GM18867 (cell line): Measurements from ENCODE around the gene INTS11.
A peak's percentile ranks its signal among the peaks of the same experiment; 100 is the strongest.

ENCODE experiments used
- ATAC-seq: cut with Tn5 transposase; IDR thresholded peaks from one replicate; pipeline ENCODE4 v1.9.1; 2021; ENCODE audit warnings: mild to moderate bottlenecking, moderate library complexity; ENCODE audit not compliant: unreplicated experiment

The INTS11 gene

GRCh38 chr1:1287288-1288110 is 37.0 kb downstream of the INTS11 start:
- no peak for ATAC-seq

DNA sequence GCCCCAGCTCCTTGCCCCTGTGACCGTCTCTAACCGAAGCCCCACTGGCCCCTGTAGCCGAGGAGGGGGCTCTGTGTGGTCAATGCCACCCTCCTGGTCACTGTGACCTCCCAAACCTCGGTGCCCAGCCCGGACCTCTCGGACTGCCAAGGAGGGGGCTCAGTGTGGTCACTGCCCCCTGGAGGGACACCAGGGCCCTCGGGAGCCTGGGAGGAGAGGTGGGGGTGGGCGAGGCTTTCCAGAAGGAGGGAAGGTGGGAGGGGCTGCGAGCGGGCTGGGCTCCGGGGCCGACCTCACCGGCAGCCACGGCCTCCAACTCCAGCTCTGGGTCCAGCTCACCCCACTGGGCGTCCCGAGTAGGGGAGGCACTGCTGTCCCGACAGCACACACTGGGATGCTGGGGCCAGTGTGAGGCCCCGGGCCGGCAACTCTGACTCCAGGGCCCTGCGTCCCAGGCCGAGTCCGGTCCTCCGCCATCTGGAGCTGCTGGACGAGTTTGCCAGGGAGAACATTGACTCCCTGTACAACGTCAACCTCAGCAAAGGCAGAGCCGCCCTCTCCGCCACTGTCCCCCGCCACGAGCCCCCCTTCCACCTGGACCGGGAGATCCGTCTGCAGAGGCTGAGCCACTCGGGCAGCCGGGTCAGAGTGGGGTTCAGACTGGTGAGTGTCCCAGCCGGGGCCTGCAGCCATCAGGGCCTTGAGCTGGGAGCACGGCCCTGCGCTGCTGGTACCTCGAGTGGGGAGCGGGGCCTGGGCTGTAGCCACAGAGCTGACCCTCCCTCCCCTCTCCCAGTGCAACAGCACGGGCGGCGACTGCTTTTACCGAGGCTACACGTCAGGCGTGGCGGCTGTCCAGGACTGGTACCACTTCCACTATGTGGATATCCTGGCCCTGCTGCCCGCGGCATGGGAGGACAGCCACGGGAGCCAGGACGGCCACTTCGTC is 37.9 kb downstream of the INTS11 start:
- no peak for ATAC-seq

DNA sequence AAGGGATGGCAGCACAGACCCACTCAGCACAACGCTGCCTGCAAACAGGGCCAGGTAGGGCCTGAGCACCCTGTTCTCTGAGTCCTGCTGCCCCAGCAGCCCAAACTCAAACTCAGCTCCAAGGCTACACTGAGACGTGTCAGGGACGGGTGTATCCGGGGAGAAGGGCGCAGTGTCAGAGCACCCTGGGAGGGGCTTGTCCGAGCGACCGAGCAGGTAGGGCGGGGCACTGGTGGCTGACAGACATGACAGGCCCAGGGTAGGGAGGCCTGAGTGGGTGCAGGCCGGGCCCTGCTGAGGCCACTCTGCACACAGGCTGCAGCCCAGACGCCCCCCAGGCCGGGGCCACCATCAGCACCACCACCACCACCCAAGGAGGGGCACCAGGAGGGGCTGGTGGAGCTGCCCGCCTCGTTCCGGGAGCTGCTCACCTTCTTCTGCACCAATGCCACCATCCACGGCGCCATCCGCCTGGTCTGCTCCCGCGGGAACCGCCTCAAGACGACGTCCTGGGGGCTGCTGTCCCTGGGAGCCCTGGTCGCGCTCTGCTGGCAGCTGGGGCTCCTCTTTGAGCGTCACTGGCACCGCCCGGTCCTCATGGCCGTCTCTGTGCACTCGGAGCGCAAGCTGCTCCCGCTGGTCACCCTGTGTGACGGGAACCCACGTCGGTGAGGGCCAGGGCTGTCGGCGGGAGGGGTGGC is 38.7 kb downstream of the INTS11 start:
- no peak for ATAC-seq

DNA sequence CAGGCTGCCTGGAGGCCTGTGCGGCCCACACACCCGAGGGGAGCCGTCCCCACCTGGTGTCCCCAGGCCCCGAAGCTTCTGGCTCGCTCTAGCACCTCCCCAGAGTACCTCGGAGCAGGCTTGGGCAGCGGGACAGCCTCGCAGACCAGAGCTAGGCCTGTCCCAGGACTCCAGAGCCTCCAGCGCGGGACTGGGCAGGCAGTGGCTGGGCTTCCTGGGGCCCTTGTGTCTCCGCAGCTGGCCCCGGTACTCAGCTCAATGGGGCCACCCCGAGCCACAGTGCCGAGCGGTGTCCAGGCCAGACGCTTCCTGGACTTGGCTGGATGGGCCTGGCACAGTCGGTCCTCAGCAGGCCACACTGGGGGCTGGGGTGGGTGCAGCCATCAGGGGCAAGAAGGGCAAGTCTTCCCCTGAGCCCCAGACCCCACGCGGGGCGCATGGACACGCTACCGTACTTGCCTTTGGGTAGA is 39.3 kb downstream of the INTS11 start:
- ATAC-seq, result no peak

DNA sequence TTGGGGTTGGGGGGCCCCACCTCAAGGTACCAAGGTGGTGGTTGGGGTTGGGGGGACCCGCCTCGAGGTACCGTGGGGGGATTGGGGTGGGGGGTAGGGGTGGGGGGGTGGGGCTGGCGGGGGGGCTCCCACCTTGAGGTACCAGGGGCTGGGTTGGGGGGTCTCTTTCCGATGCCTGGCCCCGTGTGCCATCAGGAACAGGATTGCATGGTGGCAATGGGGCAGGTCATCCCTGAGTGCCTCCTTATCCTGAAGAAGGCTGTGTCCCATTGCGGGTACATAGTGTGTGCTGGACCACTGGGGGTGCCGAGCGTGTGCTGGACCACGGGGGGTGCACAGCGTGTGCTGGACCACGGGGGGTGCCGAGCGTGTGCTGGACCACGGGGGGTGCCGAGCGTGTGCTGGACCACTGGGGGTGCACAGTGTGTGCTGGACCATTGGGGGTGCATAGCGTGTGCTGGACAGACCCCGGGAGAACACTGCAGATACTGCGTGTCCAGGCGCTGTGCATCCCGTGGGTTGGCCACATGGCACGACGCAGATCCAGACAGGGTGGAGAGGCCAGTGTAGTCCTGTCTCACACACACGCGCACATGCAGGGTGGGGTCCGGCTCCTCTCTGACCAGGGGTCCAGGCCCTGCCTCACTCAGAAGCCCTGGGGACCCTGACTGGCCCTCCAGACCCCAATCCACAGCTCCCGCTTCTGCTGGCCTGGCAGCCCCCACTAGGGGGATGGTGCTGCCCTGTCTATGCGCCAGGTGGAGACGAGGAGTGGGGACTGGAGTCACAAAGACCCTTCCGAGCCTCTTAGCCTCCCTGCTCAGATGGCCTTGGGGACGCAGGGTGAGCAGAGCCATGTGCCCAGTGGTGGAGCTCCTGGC is 40.0 kb downstream of the INTS11 start:
- ATAC-seq, result no peak

GRCh38 chr1:1283821-1284220 is 40.6 kb downstream of the INTS11 start:
- no peak for ATAC-seq

GRCh38 chr1:1282998-1283397 is 41.5 kb downstream of the INTS11 start:
- no peak for ATAC-seq

- no peak for ATAC-seq
Measured at GRCh38 chr1:1281533-1282321, 42.7 kb downstream of the INTS11 start.

DNA sequence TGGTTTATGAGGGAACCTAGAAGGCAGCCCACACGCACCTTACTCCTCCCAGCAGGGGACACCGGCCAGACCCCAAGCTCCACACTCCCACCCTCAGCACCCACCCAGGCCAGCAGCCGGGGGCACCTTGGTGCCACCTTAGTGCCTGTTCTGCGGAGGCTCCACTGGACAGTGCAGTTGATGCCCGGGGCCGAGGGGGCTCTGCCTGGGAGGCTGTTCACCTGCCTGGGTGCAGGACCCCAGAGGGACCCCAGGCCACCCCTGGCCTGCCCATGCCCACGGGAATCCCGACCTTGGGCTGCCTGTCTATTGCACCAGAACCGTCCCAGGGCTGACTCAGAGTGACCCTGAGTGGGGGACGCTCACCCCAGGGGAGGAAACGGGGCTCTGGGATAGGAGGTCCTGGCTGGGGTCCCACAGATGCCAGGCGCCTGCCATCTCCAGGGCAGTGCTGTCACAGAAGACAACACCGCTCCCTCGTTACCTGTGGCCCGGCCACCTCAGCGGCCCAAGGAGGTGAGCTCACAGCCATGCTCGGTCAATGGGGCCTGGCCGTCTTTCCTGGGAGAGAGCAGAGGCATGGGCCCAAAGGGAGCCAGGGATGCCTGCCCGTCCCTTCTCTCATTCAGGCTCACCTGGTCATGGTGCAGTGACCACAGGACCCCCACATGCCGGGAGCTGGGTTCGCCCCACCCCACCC is 43.5 kb downstream of the INTS11 start:
- no peak for ATAC-seq

- ATAC-seq, result no peak
Measured at GRCh38 chr1:1279028-1279427, 45.4 kb downstream of the INTS11 start.

DNA sequence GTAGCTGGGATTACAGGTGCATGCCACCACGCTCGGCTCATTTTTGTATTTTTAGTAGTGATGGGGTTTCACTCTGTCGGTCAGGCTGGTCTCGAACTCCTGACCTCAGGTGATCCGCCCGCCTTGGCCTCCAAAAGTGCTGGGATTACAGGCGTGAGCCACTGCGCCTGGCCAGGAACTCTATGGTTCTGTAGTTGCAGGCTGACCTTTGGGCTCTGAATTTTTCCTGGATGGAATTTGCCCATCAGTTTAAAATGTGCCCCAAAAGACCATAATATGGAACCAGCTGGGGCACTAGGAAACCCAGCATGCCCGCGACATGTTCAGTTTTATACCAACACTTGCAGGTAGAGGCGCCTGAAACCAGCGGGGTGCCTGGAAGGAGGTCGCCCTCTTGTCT is 45.8 kb downstream of the INTS11 start:
- no peak for ATAC-seq

GRCh38 chr1:1275836-1276235 is 48.6 kb downstream of the INTS11 start:
- no peak for ATAC-seq

DNA sequence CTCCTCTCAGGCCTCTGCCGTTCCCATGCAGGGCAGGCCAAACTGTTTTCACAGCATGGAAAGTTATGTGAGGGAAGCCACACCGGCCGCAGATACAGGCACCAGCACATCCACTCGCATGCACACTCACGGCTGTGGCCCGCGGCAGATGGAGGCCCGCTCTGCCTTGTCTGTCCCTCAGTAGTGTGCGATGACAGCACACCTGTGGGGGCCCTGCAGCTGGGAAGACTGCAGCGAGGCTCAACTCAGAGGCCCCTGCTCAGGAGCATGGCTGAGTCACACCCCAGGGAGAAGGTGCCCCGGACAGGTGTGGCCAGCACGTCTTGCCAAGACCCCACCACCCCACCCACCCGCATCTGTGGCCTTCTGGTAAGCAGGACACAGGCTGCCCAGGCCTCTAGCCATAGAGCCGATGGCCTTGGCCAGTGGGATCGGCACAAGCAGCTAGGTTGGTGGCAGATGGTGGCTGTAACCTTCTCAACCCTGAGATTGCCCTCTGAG is 49.5 kb downstream of the INTS11 start:
- ATAC-seq, result no peak

GRCh38 chr1:1274299-1274930 is 50.0 kb downstream of the INTS11 start:
- peak; percentile 18 for ATAC-seq

GRCh38 chr1:1273512-1274298 is 50.8 kb downstream of the INTS11 start, which contains the start of gene UBE2J2:
Gene UBE2J2, minus strand, starts transcription at chr1:1273854. Its CDS starts 5,862 bp downstream, at chr1:1267992.
- ATAC-seq, result peak; percentile 84

- peak; percentile 5 for ATAC-seq
Measured at GRCh38 chr1:1273209-1273511, 51.3 kb downstream of the INTS11 start.
